Neural progenitor cell (in vitro differentiated cells): Measurements from ENCODE around the gene PVALB. TPM values are rescaled to one million over a fixed set of nuclear protein-coding genes. Genes with fewer than 3 reads are reported as not detected.

Experiments used
- DNase-seq: peaks from one replicate; pipeline ENCODE4 v3.0.0-alpha.2; 2016; ENCODE audit warnings: low spot score
- H2AFZ ChIP-seq: fragments of 200-600 bp; sonication (generic); replicated peaks from 2 replicates; pipeline ENCODE4 v1.6.1; 2016; ENCODE audit warnings: antibody characterized with exemption
- H3F3A ChIP-seq: fragments of 200-600 bp; sonication (generic); 2 replicates; pipeline ENCODE4 v1.6.1; 2016; ENCODE audit warnings: antibody characterized with exemption, low read depth
- H3K27ac ChIP-seq: fragments of 200-600 bp; sonication (generic); 2 replicates; pipeline ENCODE4 v1.5.1; 2016; ENCODE audit warnings: mild to moderate bottlenecking
- H3K27me3 ChIP-seq: fragments of 200-600 bp; sonication (generic); 2 replicates; pipeline ENCODE4 v1.6.1; 2016; ENCODE audit warnings: mild to moderate bottlenecking, moderate library complexity
- H3K36me3 ChIP-seq: fragments of 200-600 bp; sonication (generic); 2 replicates; pipeline ENCODE4 v1.5.1; 2016
- H3K4me1 ChIP-seq: fragments of 200-600 bp; sonication (generic); 2 replicates; pipeline ENCODE4 v1.6.1; 2016; ENCODE audit warnings: mixed run types
- H3K4me2 ChIP-seq: fragments of 200-600 bp; sonication (generic); 2 replicates; pipeline ENCODE4 v1.6.1; 2016
- H3K4me3 ChIP-seq: fragments of 200-600 bp; sonication (generic); 2 replicates; pipeline ENCODE4 v1.5.1; 2016
- H3K79me2 ChIP-seq: fragments of 200-600 bp; sonication (generic); 2 replicates; pipeline ENCODE4 v1.6.1; 2016; ENCODE audit warnings: low read depth
- H3K9ac ChIP-seq: fragments of 200-600 bp; sonication (generic); 2 replicates; pipeline ENCODE4 v1.6.1; 2016
- H3K9me3 ChIP-seq: fragments of 200-600 bp; sonication (generic); 2 replicates; pipeline ENCODE4 v1.5.1; 2016; ENCODE audit warnings: low read depth
- H4K20me1 ChIP-seq: fragments of 200-600 bp; sonication (generic); 2 replicates; pipeline ENCODE4 v1.6.1; 2016; ENCODE audit warnings: low read depth
- H3K27ac Mint-ChIP-seq: 3 replicates; pipeline ENCODE4 v1.8.0; 2021; ENCODE audit warnings: mixed read lengths
- H3K27me3 Mint-ChIP-seq: 2 replicates; pipeline ENCODE4 v1.8.0; 2022; ENCODE audit warnings: low read depth, mild to moderate bottlenecking, inconsistent platforms, moderate library complexity, mixed read lengths; ENCODE audit not compliant: insufficient read depth
- H3K36me3 Mint-ChIP-seq: 3 replicates; pipeline ENCODE4 v1.8.0; 2021; ENCODE audit warnings: mixed read lengths
- H3K4me1 Mint-ChIP-seq: 3 replicates; pipeline ENCODE4 v1.8.0; 2021; ENCODE audit warnings: mixed read lengths
- H3K4me3 Mint-ChIP-seq: 3 replicates; pipeline ENCODE4 v1.8.0; 2021; ENCODE audit warnings: mild to moderate bottlenecking, moderate library complexity, mixed read lengths
- H3K9me3 Mint-ChIP-seq: 3 replicates; pipeline ENCODE4 v1.8.0; 2020; ENCODE audit warnings: mixed read lengths
- CTCF ChIP-seq: fragments of 200-600 bp; sonication (generic); IDR thresholded peaks from 2 replicates; pipeline ENCODE4 v1.5.1; 2017; ENCODE audit warnings: antibody characterized with exemption, mild to moderate bottlenecking
- EZH2 ChIP-seq: fragments of 200-600 bp; sonication (generic); IDR thresholded peaks from 2 replicates; pipeline ENCODE4 v1.6.1; 2017; ENCODE audit warnings: antibody characterized with exemption, mild to moderate bottlenecking, moderate library complexity
- EZH2phosphoT487 ChIP-seq: fragments of 200-600 bp; sonication (generic); IDR thresholded peaks from 2 replicates; pipeline ENCODE4 v1.6.1; 2017; ENCODE audit warnings: antibody characterized with exemption
- total RNA-seq: library from RNA; depleted of rRNA; stranded (reverse); fragments of >200 nt; gene quantifications from 2 replicates; pipeline ENCODE4 v1.2.3, GENCODE V29; 2015; ENCODE audit warnings: low replicate concordance

The PVALB gene
- total RNA-seq, 1 donor from 2014 or later = not detected

- no peak overlapping the region for H3K9ac ChIP-seq
- H3K4me2 ChIP-seq = peak overlapping the region; percentile 5
- Mint-ChIP-seq H3K27me3 (peaks cover 20% of the 10 kb centered on the region), H3K9me3 (no peaks in the 10 kb centered on the region), H3K36me3 (no peaks in the 10 kb centered on the region), H3K4me3 (no peak overlapping the region), H3K4me1 (peaks cover 50% of the 10 kb centered on the region), H3K27ac (no peak overlapping the region)
- no peak for TF ChIP-seq EZH2
- no peak for TF ChIP-seq EZH2phosphoT487
- TF ChIP-seq CTCF = no peak
- H3K27me3 ChIP-seq = peaks cover 28% of the 10 kb centered on the region
- no peaks in the 10 kb centered on the region for H3K36me3 ChIP-seq
- H3K27ac ChIP-seq = no peak overlapping the region
- no peak for DNase-seq
- peaks cover 14% of the 10 kb centered on the region for H4K20me1 ChIP-seq
- H3K4me1 ChIP-seq = peaks cover 30% of the 10 kb centered on the region
- H3K9me3 ChIP-seq = no peaks in the 10 kb centered on the region
- H3K4me3 ChIP-seq = no peak overlapping the region
- H3F3A ChIP-seq = peaks cover 4% of the 10 kb centered on the region
- no peaks in the 10 kb centered on the region for H3K79me2 ChIP-seq
- H2AFZ ChIP-seq = no peak overlapping the region
These were observed 18.2 kb downstream of the PVALB start for GRCh38 chr22:36798674-36799066.

DNA sequence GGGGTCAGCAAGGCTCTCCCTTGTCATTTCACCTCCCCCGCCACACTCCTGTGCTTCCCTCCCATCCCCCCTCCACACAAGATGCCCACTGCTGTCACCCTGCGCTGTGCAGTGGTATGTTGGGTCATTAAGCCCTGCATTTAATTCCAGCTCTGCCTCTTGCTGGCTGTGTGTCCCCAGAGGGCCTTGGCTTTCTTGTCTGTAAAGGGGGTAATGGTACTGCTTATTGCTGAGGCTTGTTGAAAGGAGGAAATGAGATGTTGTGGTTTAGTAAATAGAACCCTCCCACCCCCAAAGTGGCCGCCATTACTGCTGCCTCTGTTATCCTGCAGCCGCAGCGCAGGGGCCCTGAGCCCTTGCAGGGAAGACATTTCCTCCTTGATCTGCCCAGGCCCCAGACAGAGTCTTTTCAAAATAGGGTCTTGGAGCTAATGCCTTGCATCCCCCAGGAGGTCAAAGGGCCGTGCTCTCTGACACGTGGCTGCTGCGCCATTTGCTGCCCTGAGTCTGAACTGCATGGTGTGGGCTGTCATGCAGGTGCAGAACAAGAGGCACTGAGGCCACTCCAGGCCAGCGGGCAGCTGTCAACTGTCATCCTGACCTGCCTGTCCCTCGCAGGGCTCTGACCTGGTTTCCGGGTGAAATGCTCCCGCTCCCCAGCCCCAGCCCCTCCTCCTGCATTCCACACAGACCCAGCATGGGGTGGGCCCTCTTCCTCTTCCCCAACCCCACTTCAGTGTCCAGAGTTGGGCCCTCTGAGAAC, 18.7 kb downstream of the PVALB start:
- H3F3A ChIP-seq = peaks cover 4% of the 10 kb centered on the region
- H4K20me1 ChIP-seq = peaks cover 14% of the 10 kb centered on the region
- peaks cover 50% of the 10 kb centered on the region for H3K4me1 Mint-ChIP-seq
- H3K4me3 Mint-ChIP-seq = peak overlapping the region; percentile 57
- TF ChIP-seq EZH2phosphoT487 = peak; percentile 45
- no peak for TF ChIP-seq EZH2
- H3K9me3 ChIP-seq = no peaks in the 10 kb centered on the region
- no peaks in the 10 kb centered on the region for H3K9me3 Mint-ChIP-seq
- no peak overlapping the region for H3K27ac ChIP-seq
- peaks cover 25% of the 10 kb centered on the region for H3K27me3 ChIP-seq
- no peaks in the 10 kb centered on the region for H3K79me2 ChIP-seq
- H3K27me3 Mint-ChIP-seq = peaks cover 20% of the 10 kb centered on the region
- DNase-seq = peak; percentile 89
- no peak overlapping the region for H2AFZ ChIP-seq
- peaks cover 30% of the 10 kb centered on the region for H3K4me1 ChIP-seq
- no peak overlapping the region for H3K27ac Mint-ChIP-seq
- H3K36me3 Mint-ChIP-seq = no peaks in the 10 kb centered on the region
- H3K4me2 ChIP-seq = peak overlapping the region; percentile 61
- no peak overlapping the region for H3K4me3 ChIP-seq
- H3K9ac ChIP-seq = no peak overlapping the region
- no peaks in the 10 kb centered on the region for H3K36me3 ChIP-seq

DNA sequence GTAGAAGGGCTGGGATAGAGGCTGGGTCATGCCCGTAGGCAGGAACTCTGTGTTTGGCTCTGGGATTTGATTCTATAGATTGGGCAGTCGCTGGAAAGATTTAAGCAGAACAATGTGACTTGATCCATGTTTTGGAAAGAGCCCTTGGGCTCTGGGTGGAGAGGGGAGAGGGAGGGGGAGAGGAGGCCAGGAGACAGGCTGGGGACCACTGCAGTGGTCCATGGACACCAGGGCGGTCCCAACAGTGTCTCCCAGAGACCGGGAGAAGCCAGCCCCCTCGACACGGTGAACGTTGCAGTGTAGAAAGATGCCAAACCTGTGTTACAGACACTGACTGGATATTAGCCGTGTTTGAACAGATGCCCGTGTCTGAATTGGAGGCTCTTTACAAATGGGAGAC, 19.5 kb downstream of the PVALB start:
- H3K27ac Mint-ChIP-seq = no peak overlapping the region
- H3K4me3 Mint-ChIP-seq = peak overlapping the region; percentile 37

More for the DNA sequence above, 19.5 kb downstream of the PVALB start:
- peaks cover 50% of the 10 kb centered on the region for H3K4me1 Mint-ChIP-seq
- H4K20me1 ChIP-seq = peaks cover 14% of the 10 kb centered on the region
- H3K9me3 ChIP-seq = no peaks in the 10 kb centered on the region
- H3K27me3 ChIP-seq = peaks cover 24% of the 10 kb centered on the region
- H3K4me3 ChIP-seq = no peak overlapping the region
- H3K27ac ChIP-seq = no peak overlapping the region
- H3K9me3 Mint-ChIP-seq = no peaks in the 10 kb centered on the region
- no peak overlapping the region for H3K9ac ChIP-seq
- no peaks in the 10 kb centered on the region for H3K36me3 ChIP-seq
- no peaks in the 10 kb centered on the region for H3K36me3 Mint-ChIP-seq
- no peak for DNase-seq
- H3K27me3 Mint-ChIP-seq = peaks cover 20% of the 10 kb centered on the region
- peaks cover 4% of the 10 kb centered on the region for H3F3A ChIP-seq
- TF ChIP-seq EZH2phosphoT487 = no peak
- no peak for TF ChIP-seq EZH2
- TF ChIP-seq CTCF = no peak
- H2AFZ ChIP-seq = no peak overlapping the region
- no peaks in the 10 kb centered on the region for H3K79me2 ChIP-seq
- peak overlapping the region; percentile 61 for H3K4me2 ChIP-seq
- peaks cover 30% of the 10 kb centered on the region for H3K4me1 ChIP-seq
